ENCODE results near the gene ARHGEF17. TPM values are rescaled to one million over a fixed set of nuclear protein-coding genes. Genes with fewer than 3 reads are reported as not detected.

ARHGEF17 gene
- total and polyA plus RNA-seq, 4 donors: 2.6 to 12.6 (median 5.7) TPM

DNA sequence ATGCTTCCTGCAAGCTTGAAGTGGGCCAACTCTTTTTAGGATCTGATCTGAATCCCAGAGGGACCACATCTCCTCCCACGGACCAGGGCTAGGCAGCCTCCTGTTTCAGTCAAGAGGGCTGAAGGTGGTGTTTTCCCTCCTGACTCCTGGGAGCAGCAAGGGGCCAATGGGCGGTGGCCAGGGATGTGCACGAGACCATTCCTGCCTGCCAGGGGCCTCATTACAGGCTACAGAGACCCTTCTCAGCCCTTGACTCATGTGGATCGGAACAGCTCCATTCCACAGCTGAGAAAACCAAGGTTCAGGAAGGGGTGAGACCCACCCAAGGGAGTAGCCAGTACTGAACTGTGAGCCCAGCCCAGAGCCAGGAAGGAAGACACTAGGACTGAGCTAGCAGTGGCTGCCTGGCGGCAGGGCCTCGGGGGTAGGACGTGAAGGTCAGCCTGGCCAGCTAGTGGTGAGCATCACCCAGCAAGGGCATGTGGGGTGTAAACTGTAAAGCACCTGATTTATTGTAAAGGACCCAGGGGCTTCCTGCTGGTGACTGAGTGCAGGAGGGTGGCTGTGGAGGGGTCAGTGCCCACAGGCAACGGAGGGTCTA is 39.3 kb upstream of the ARHGEF17 start:
- no peak for TF ChIP-seq EGR1 (IDR thresholded peaks at IDR 0.05; ENCODE audit: low read depth in 2 of 2)
- no peak for TF ChIP-seq FOXA2 (IDR thresholded peaks at IDR 0.05)
- TF ChIP-seq RAD21 (IDR thresholded peaks at IDR 0.05): no peak
- TF ChIP-seq FOXA1 (IDR thresholded peaks at IDR 0.05): no peak
- TF ChIP-seq, protein P1, sequence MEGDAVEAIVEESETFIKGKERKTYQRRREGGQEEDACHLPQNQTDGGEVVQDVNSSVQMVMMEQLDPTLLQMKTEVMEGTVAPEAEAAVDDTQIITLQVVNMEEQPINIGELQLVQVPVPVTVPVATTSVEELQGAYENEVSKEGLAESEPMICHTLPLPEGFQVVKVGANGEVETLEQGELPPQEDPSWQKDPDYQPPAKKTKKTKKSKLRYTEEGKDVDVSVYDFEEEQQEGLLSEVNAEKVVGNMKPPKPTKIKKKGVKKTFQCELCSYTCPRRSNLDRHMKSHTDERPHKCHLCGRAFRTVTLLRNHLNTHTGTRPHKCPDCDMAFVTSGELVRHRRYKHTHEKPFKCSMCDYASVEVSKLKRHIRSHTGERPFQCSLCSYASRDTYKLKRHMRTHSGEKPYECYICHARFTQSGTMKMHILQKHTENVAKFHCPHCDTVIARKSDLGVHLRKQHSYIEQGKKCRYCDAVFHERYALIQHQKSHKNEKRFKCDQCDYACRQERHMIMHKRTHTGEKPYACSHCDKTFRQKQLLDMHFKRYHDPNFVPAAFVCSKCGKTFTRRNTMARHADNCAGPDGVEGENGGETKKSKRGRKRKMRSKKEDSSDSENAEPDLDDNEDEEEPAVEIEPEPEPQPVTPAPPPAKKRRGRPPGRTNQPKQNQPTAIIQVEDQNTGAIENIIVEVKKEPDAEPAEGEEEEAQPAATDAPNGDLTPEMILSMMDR (IDR thresholded peaks at IDR 0.05; ENCODE audit: low read depth, low read length, missing input control): no peak
- no peak for TF ChIP-seq SP1 (IDR thresholded peaks at IDR 0.05)
- TF ChIP-seq HNF4A (conservative IDR thresholded peaks at IDR 0.05): no peak
- no peak for TF ChIP-seq YY1 (IDR thresholded peaks at IDR 0.05)
- TF ChIP-seq GABPA (IDR thresholded peaks at IDR 0.05 in 1 of 2, conservative IDR thresholded peaks at IDR 0.05 in 1 of 2): no peak
- TF ChIP-seq, protein P2, sequence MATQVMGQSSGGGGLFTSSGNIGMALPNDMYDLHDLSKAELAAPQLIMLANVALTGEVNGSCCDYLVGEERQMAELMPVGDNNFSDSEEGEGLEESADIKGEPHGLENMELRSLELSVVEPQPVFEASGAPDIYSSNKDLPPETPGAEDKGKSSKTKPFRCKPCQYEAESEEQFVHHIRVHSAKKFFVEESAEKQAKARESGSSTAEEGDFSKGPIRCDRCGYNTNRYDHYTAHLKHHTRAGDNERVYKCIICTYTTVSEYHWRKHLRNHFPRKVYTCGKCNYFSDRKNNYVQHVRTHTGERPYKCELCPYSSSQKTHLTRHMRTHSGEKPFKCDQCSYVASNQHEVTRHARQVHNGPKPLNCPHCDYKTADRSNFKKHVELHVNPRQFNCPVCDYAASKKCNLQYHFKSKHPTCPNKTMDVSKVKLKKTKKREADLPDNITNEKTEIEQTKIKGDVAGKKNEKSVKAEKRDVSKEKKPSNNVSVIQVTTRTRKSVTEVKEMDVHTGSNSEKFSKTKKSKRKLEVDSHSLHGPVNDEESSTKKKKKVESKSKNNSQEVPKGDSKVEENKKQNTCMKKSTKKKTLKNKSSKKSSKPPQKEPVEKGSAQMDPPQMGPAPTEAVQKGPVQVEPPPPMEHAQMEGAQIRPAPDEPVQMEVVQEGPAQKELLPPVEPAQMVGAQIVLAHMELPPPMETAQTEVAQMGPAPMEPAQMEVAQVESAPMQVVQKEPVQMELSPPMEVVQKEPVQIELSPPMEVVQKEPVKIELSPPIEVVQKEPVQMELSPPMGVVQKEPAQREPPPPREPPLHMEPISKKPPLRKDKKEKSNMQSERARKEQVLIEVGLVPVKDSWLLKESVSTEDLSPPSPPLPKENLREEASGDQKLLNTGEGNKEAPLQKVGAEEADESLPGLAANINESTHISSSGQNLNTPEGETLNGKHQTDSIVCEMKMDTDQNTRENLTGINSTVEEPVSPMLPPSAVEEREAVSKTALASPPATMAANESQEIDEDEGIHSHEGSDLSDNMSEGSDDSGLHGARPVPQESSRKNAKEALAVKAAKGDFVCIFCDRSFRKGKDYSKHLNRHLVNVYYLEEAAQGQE (IDR thresholded peaks at IDR 0.05): no peak
- TF ChIP-seq RXRA (IDR thresholded peaks at IDR 0.05): no peak
- TF ChIP-seq NR2F2 (IDR thresholded peaks at IDR 0.05): no peak
- TF ChIP-seq, protein P3, sequence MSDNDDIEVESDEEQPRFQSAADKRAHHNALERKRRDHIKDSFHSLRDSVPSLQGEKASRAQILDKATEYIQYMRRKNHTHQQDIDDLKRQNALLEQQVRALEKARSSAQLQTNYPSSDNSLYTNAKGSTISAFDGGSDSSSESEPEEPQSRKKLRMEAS (IDR thresholded peaks at IDR 0.05): no peak
- TF ChIP-seq, protein P4, sequence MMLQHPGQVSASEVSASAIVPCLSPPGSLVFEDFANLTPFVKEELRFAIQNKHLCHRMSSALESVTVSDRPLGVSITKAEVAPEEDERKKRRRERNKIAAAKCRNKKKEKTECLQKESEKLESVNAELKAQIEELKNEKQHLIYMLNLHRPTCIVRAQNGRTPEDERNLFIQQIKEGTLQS (IDR thresholded peaks at IDR 0.05): no peak
- no peak for TF ChIP-seq TAF1 (conservative IDR thresholded peaks at IDR 0.05)
- TF ChIP-seq, protein P5, sequence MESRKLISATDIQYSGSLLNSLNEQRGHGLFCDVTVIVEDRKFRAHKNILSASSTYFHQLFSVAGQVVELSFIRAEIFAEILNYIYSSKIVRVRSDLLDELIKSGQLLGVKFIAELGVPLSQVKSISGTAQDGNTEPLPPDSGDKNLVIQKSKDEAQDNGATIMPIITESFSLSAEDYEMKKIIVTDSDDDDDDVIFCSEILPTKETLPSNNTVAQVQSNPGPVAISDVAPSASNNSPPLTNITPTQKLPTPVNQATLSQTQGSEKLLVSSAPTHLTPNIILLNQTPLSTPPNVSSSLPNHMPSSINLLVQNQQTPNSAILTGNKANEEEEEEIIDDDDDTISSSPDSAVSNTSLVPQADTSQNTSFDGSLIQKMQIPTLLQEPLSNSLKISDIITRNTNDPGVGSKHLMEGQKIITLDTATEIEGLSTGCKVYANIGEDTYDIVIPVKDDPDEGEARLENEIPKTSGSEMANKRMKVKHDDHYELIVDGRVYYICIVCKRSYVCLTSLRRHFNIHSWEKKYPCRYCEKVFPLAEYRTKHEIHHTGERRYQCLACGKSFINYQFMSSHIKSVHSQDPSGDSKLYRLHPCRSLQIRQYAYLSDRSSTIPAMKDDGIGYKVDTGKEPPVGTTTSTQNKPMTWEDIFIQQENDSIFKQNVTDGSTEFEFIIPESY (IDR thresholded peaks at IDR 0.05): no peak
- TF ChIP-seq HNF4G (IDR thresholded peaks at IDR 0.05): no peak
- TF ChIP-seq JUND (IDR thresholded peaks at IDR 0.05): no peak
- DNase-seq (ENCODE audit: low spot score): no peak
- no peak overlapping the region for H3K9ac ChIP-seq (ENCODE audit: low read depth in 1 of 2, low read length in 2 of 2)
- H3K27me3 ChIP-seq (ENCODE audit: control insufficient read depth in 4 of 4, insufficient read depth in 4 of 4, low read length in 3 of 4): peaks cover 0 to 5% (median 2%) of the 10 kb centered on the region in 4 donors
- no peak overlapping the region for H3K27ac ChIP-seq (ENCODE audit: low read depth in 1 of 2, low read length in 2 of 2)
- WGBS: 90% methylated on average over 8 of the region's 8 CpGs
- H3K4me1 ChIP-seq (ENCODE audit: control insufficient read depth in 4 of 4, insufficient read depth in 4 of 4, low read length in 3 of 4): peaks cover 0 to 3% (median 0%) of the 10 kb centered on the region in 4 donors
- no peak overlapping the region for H3K4me3 ChIP-seq (ENCODE audit: low read depth in 1 of 3, low read length in 3 of 3)
- no peaks in the 10 kb centered on the region for H3K9me3 ChIP-seq (ENCODE audit: control insufficient read depth in 4 of 4, low read length in 3 of 4)
- H3K36me3 ChIP-seq (ENCODE audit: control insufficient read depth in 4 of 4, insufficient read depth in 3 of 4, low read depth in 1 of 4, low read length in 3 of 4): no peaks in the 10 kb centered on the region

Measured in liver (tissue), 9 donors.